Sigmoid colon (tissue), 4 donors: ENCODE data around the gene TNF.

ENCODE experiments used
- CTCF ChIP-seq, 4 experiments: fragments of 450-650 bp in 3 of 4; fragments of 200-600 bp in 1 of 4; IDR thresholded peaks; one replicate each; pipeline ENCODE4 v1.5.1; 2016 to 2019; ENCODE audit warnings: antibody characterized with exemption in 4 of 4, mild to moderate bottlenecking in 3 of 4, moderate library complexity in 2 of 4
- EP300 ChIP-seq, 4 donors: sonication (generic); formaldehyde crosslinking; IDR thresholded peaks; one replicate each; pipeline ENCODE4 v1.6.1; 2017; ENCODE audit warnings: antibody characterized with exemption in 4 of 4
- POLR2A ChIP-seq, 2 donors: fragments of 450-650 bp; IDR thresholded peaks; one replicate each; pipeline ENCODE4 v1.6.1; 2016; ENCODE audit warnings: antibody characterized with exemption in 2 of 2, mild to moderate bottlenecking in 2 of 2, moderate library complexity in 2 of 2
- POLR2AphosphoS5 ChIP-seq, 4 donors: sonication (generic); formaldehyde crosslinking; IDR thresholded peaks; one replicate each; pipeline ENCODE4 v1.6.1; 2017; ENCODE audit warnings: antibody characterized with exemption in 4 of 4

- TF ChIP-seq CTCF (IDR thresholded peaks at IDR 0.05) (no peak), POLR2A (IDR thresholded peaks at IDR 0.05) (no peak), POLR2AphosphoS5 (IDR thresholded peaks at IDR 0.05) (no peak), EP300 (IDR thresholded peaks at IDR 0.05) (no peak)
Observed at GRCh38 chr6:31557443-31558317, 17.7 kb upstream of the TNF start.
